Spinal cord (tissue), 10 donors: ENCODE measurements around the gene C16orf86. TPM values are rescaled to one million over a fixed set of nuclear protein-coding genes. Genes with fewer than 3 reads are reported as not detected.

ENCODE experiments used
- DNase-seq, 6 donors: peaks; one replicate each; pipeline versions ENCODE4 v3.0.0 to v3.0.0-alpha.2; 2013 to 2015; ENCODE audit warnings: low spot score in 6 of 6, low read depth in 4 of 6
- H3K27ac ChIP-seq: one replicate; pipeline ENCODE4 v1.5.1; 2013; ENCODE audit warnings: low read depth, low read length, control low read depth
- H3K27me3 ChIP-seq: one replicate; pipeline ENCODE4 v1.6.1; 2013; ENCODE audit warnings: low read length; ENCODE audit not compliant: control insufficient read depth, insufficient read depth
- H3K36me3 ChIP-seq: one replicate; pipeline ENCODE4 v1.6.1; 2013; ENCODE audit warnings: low read length; ENCODE audit not compliant: control insufficient read depth, insufficient read depth
- H3K4me1 ChIP-seq: one replicate; pipeline ENCODE4 v1.6.1; 2013; ENCODE audit warnings: low read length; ENCODE audit not compliant: control insufficient read depth, insufficient read depth
- H3K4me3 ChIP-seq: one replicate; pipeline ENCODE4 v1.5.1; 2013; ENCODE audit warnings: low read depth, low read length, control low read depth
- H3K9me3 ChIP-seq: one replicate; pipeline ENCODE4 v1.6.1; 2013; ENCODE audit warnings: low read length; ENCODE audit not compliant: control insufficient read depth, insufficient read depth
- WGBS: methylation state at CpG from one replicate; pipeline ENCODE4 v1.1.5; 2013; ENCODE audit warnings: missing lambda C conversion rate; ENCODE audit not compliant: insufficient coverage; 5-methylcytosine and 5-hydroxymethylcytosine counted together
- polyA plus RNA-seq, 2 donors: library from polyadenylated mRNA; unstranded; fragments of 120-200 nt; gene quantifications; one replicate each; pipeline ENCODE4 v1.2.1, GENCODE V29; 2013; ENCODE audit not compliant: insufficient read length in 2 of 2
- total RNA-seq, 2 donors: library from RNA; depleted of rRNA in 1 of 2; stranded (reverse); fragments of 120-200 nt in 1 of 2; fragments of >200 nt in 1 of 2; gene quantifications; one replicate each; pipeline versions ENCODE4 v1.2.3 to v1.2.4, GENCODE V29; 2013 to 2014
- donor health status: healthy.

The C16orf86 gene
- total and polyA plus RNA-seq, 4 donors, result 2.8 to 6.9 (median 5.2) TPM

DNA sequence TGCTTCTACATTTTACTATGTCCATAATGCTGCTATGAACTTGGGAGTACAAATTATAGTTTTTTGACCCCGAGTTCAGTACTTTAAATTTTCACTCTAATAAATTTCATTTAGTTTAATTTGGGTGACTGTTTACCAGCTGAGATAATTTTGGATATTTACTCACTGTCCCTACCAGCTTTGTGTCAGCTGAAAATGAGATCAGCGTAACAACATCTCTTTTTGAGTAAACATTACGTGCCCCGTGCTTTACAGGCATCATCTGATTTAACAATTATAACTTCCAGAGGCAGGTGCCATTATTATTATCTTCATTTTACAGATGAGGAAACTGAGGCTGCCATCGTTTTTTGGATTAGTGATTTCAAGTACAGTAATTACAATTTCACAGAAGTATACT, 37.5 kb downstream of the C16orf86 start:
- WGBS, result no CpG with 5 or more reads among the region's 5 CpGs
- DNase-seq, result no peak
- no peaks in the 10 kb centered on the region for H3K9me3 ChIP-seq

DNA sequence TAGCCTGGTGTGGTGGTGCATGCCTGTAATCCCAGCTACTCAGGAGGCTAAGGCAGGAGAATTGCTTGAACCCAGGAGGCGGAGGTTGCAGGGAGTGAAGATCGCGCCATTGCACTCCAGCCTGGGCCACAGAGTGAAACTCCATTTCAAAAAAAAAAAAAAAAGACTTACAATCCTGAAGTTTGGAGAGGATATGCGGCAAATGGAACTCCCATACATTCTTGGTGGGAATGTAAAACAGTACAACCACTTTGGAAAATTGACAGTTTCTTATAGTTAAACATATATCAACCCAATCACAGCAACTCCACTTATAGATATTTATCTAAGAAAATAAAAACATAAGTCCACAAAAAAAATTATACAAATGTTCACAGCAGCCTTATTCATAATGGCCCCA, 40.6 kb downstream of the C16orf86 start:
- WGBS, result no CpG with 5 or more reads among the region's 4 CpGs
- Histone ChIP-seq H3K27ac (no peak overlapping the region), H3K4me1 (peaks cover 3% of the 10 kb centered on the region), H3K36me3 (peaks cover 2% of the 10 kb centered on the region), H3K27me3 (no peaks in the 10 kb centered on the region), H3K9me3 (no peaks in the 10 kb centered on the region), H3K4me3 (no peak overlapping the region)
- no peak for DNase-seq

More for the DNA sequence above, 37.5 kb downstream of the C16orf86 start:
- no peak overlapping the region for H3K27ac ChIP-seq
- H3K4me3 ChIP-seq, result no peak overlapping the region
- H3K27me3 ChIP-seq, result no peaks in the 10 kb centered on the region
- peaks cover 3% of the 10 kb centered on the region for H3K4me1 ChIP-seq
- peaks cover 10% of the 10 kb centered on the region for H3K36me3 ChIP-seq

DNA sequence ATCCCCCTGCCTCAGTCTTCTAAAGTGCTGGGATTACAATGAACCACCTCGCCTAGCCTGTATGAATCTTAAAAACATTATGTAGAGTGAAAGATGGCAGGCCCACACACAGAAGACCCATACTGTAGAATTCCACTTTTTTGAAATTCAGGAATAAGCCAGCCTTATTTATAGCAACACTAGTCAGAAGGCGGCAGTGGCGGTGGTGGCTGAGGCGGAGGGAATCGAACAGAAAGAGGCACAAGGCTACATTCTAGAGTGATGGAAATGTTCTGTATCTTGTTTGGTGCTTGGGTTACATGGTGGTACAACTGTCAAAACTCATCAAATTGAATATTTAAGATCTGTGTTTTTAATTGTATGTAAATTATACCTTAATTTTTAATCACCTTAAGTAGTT, 41.2 kb downstream of the C16orf86 start:
- peaks cover 3% of the 10 kb centered on the region for H3K4me1 ChIP-seq
- peaks cover 2% of the 10 kb centered on the region for H3K36me3 ChIP-seq
- DNase-seq, result no peak
- no CpG with 5 or more reads among the region's 5 CpGs for WGBS
- H3K27me3 ChIP-seq, result no peaks in the 10 kb centered on the region
- H3K27ac ChIP-seq, result no peak overlapping the region
- H3K9me3 ChIP-seq, result no peaks in the 10 kb centered on the region
- no peak overlapping the region for H3K4me3 ChIP-seq

DNA sequence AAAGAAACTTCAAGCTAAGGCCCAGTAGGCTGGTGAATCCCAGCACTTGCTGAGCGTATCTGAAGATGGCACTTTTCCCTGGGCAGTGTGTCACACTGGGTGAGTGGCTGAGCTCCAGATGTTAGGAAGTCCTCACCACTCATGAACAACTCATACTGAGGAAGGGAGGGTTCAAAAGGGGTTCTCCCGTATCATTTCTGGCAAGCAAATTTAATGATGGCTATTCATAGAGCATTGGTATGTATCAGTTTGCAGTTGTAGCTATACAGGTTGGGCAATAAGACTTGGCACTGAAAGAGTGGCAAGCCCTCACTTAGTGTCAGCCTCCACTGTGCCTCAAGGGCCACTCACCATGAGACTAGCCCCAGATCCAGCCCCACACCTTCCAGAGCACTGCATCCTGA, 41.8 kb downstream of the C16orf86 start:
- no peaks in the 10 kb centered on the region for H3K9me3 ChIP-seq
- H3K36me3 ChIP-seq, result peaks cover 2% of the 10 kb centered on the region
- no peaks in the 10 kb centered on the region for H3K27me3 ChIP-seq
- no peak overlapping the region for H3K4me3 ChIP-seq
- no peak overlapping the region for H3K27ac ChIP-seq
- DNase-seq, result no peak
- WGBS, result 100% methylated on average over 1 of the region's 2 CpGs
- H3K4me1 ChIP-seq, result peaks cover 3% of the 10 kb centered on the region

DNA sequence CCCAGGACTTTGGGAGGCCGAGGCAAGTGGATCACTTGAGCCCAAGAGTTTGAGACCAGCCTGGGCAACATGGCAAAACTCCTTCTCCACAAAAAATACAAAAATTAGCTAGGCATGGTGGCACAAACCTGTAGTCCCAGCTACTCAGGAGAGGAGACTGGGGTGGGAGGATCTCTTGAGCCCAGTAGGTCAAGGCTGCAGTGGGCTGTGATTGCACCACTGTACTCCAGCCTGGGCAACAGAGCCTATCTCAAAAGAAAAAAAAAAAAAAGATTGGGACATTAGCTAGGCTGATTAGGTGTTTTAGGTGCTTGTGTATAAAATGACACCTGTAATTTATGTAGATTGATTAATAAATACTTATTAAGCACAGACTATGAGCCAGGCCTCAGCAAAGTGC, 42.4 kb downstream of the C16orf86 start:
- Histone ChIP-seq H3K9me3 (no peaks in the 10 kb centered on the region), H3K4me1 (peaks cover 3% of the 10 kb centered on the region), H3K27ac (no peak overlapping the region), H3K36me3 (peaks cover 2% of the 10 kb centered on the region), H3K27me3 (no peaks in the 10 kb centered on the region), H3K4me3 (no peak overlapping the region)
- DNase-seq, result no peak
- no CpG with 5 or more reads among the region's 1 CpG for WGBS

DNA sequence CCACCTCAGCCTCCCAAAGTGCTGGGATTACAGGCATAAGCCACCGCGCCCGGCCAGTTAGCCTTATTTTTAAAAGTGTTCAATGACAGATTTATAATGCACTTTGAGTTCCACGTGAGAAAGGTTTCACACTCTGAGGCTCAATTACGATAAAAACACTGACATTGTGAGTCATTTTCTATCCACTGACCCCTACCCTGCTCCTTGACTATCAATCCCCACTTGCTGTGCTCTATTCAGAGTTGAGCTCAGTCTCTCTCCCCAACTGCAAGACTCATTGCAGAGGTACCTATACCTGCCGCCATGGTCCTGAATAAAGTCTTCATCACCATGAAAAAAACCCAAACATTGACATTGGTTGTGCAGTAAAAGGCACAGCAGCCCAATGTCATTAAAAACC, 44.0 kb downstream of the C16orf86 start:
- Histone ChIP-seq H3K36me3 (peaks cover 2% of the 10 kb centered on the region), H3K4me3 (no peak overlapping the region), H3K27me3 (no peaks in the 10 kb centered on the region), H3K4me1 (no peaks in the 10 kb centered on the region), H3K9me3 (no peaks in the 10 kb centered on the region), H3K27ac (no peak overlapping the region)
- WGBS, result 85% methylated on average over 4 of the region's 6 CpGs
- DNase-seq, result no peak

DNA sequence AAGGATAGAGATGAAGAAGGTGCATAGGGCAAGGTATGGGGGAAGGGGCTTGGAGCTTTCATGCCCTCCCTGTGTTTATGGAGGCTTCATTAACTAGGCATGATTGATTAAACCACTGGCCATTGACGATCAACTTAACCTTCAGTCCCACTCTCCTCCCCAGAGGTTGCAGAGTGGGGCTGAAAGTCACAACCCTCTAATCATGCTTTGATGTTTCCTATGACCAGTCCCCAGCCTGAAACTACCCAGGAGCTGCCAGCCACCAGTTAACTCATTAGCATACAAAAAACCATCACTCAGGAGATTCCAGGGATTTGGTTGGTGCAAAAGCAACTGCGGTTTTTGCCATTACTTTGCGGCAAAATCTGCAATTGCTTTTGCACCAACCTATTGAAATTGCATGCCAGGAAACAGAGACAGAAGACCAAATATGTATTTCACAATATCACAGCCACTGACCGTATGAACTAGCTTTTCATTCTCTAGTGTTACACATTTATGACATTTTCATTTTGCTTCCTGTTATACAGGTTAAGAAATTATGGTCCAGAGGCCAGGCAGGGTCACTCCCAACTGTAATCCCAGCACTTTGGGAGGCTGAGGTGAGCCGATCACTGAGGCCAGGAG, 47.1 kb downstream of the C16orf86 start:
- Histone ChIP-seq H3K36me3 (no peaks in the 10 kb centered on the region), H3K27ac (no peak overlapping the region), H3K9me3 (no peaks in the 10 kb centered on the region), H3K4me3 (no peak overlapping the region), H3K4me1 (peaks cover 9% of the 10 kb centered on the region), H3K27me3 (no peaks in the 10 kb centered on the region)
- 81% methylated on average over 3 of the region's 5 CpGs for WGBS
- no peak for DNase-seq

DNA sequence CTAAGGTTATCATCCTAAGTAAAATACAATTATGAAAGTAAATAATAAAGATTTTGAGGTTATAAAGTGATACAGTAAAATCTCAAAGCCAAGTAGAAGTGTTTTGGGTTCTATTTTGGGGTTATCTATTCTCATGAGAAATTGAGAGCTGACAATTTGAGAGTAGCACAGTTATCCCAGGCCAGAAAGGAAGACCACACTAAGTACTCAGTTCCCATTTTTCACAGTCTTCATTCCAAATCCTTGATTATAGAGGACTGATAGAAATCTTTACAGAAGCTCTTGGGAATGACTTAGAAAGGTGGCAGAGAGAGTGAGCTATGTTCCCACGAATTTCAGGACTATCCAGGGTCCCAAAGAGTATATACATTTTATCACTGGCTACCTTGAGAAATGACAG, 47.9 kb downstream of the C16orf86 start:
- H3K9me3 ChIP-seq, result no peaks in the 10 kb centered on the region
- no CpG with 5 or more reads among the region's 1 CpG for WGBS
- peaks cover 9% of the 10 kb centered on the region for H3K4me1 ChIP-seq
- no peak overlapping the region for H3K27ac ChIP-seq
- no peak for DNase-seq
- H3K27me3 ChIP-seq, result no peaks in the 10 kb centered on the region
- no peak overlapping the region for H3K4me3 ChIP-seq
- no peaks in the 10 kb centered on the region for H3K36me3 ChIP-seq

DNA sequence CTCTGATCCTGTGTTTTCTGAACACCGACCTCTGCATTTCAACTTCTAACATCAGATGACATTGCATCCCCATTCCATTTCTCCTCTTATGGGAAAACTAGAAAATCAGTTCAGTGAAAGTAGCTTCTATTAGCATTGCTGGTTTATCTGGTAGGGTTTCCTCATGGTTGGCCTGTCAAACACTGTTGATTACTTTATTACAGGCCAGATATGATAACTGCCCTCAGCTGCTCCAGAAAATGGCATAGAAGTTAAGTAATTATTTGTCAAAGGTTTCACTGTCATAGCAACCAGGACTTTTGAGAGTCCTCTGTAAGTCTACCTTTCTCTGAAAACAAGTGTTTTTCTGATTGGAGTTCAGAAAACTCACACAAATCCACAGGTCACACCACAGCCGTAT, 49.5 kb downstream of the C16orf86 start:
- Histone ChIP-seq H3K4me1 (peaks cover 13% of the 10 kb centered on the region), H3K27me3 (no peaks in the 10 kb centered on the region), H3K36me3 (no peaks in the 10 kb centered on the region), H3K27ac (no peak overlapping the region), H3K4me3 (no peak overlapping the region), H3K9me3 (no peaks in the 10 kb centered on the region)
- WGBS, result 83% methylated on average over 1 of the region's 2 CpGs
- no peak for DNase-seq
